NOMO-1 treated with DMSO at 0.1 percent for 48 hours (cell line): Measurements from ENCODE around the gene PIK3C2G.

ENCODE experiments used
- DNase-seq: peaks from one replicate; lab custom pipeline; 2025; ENCODE audit not compliant: unreplicated experiment; lab: John Stamatoyannopoulos, UW

Gene PIK3C2G

GRCh38 chr12:18340186-18340585 lies 78.9 kb downstream of the PIK3C2G start:
- no peak for DNase-seq

GRCh38 chr12:18340786-18341185 lies 79.5 kb downstream of the PIK3C2G start:
- no peak for DNase-seq

GRCh38 chr12:18343708-18344107 lies 82.4 kb downstream of the PIK3C2G start:
- no peak for DNase-seq

- DNase-seq: no peak
These were observed 83.9 kb downstream of the PIK3C2G start for GRCh38 chr12:18345021-18345735.

- no peak for DNase-seq
These were observed 91.0 kb downstream of the PIK3C2G start for GRCh38 chr12:18352312-18352711.

GRCh38 chr12:18355429-18355828 lies 94.1 kb downstream of the PIK3C2G start:
- no peak for DNase-seq

GRCh38 chr12:18358077-18358476 lies 96.8 kb downstream of the PIK3C2G start:
- no peak for DNase-seq

- no peak for DNase-seq
These were observed 97.6 kb downstream of the PIK3C2G start for GRCh38 chr12:18358930-18359329.

- no peak for DNase-seq
These were observed 100.1 kb downstream of the PIK3C2G start for GRCh38 chr12:18361433-18361832.

GRCh38 chr12:18363321-18363720 lies 102.0 kb downstream of the PIK3C2G start:
- DNase-seq: no peak

GRCh38 chr12:18368594-18368993 lies 107.3 kb downstream of the PIK3C2G start:
- no peak for DNase-seq

GRCh38 chr12:18373181-18373580 lies 111.9 kb downstream of the PIK3C2G start:
- no peak for DNase-seq

GRCh38 chr12:18375131-18375530 lies 113.8 kb downstream of the PIK3C2G start:
- DNase-seq: no peak

- DNase-seq: no peak
These were observed 114.3 kb downstream of the PIK3C2G start for GRCh38 chr12:18375583-18375982.

GRCh38 chr12:18382236-18382885 lies 121.0 kb downstream of the PIK3C2G start:
- DNase-seq: no peak

- no peak for DNase-seq
These were observed 121.9 kb downstream of the PIK3C2G start for GRCh38 chr12:18383203-18383602.

GRCh38 chr12:18387706-18388105 lies 126.4 kb downstream of the PIK3C2G start:
- DNase-seq: no peak

GRCh38 chr12:18389820-18390219 lies 128.5 kb downstream of the PIK3C2G start:
- DNase-seq: no peak

GRCh38 chr12:18391151-18391550 lies 129.8 kb downstream of the PIK3C2G start:
- DNase-seq: no peak

GRCh38 chr12:18394742-18395141 lies 133.4 kb downstream of the PIK3C2G start:
- DNase-seq: no peak

GRCh38 chr12:18400186-18400585 lies 138.9 kb downstream of the PIK3C2G start:
- DNase-seq: no peak

GRCh38 chr12:18402872-18403611 lies 141.7 kb downstream of the PIK3C2G start:
- DNase-seq: no peak
